GM23338 (cell line): ENCODE data around the gene LCLAT1.

Experiments used
- EZH2 ChIP-seq: fragments of 200-600 bp; sonication (generic); IDR thresholded peaks from one replicate; pipeline ENCODE4 v1.8.0; 2017; ENCODE audit warnings: antibody characterized with exemption, mild to moderate bottlenecking, low read depth; ENCODE audit not compliant: unreplicated experiment
- EZH2phosphoT487 ChIP-seq: fragments of 200-600 bp; sonication (generic); IDR thresholded peaks from one replicate; pipeline ENCODE4 v1.8.1; 2018; ENCODE audit warnings: antibody characterized with exemption; ENCODE audit not compliant: unreplicated experiment
- POLR2AphosphoS5 ChIP-seq: IDR thresholded peaks from 2 replicates; pipeline ENCODE4 v1.6.1; 2016; ENCODE audit warnings: antibody characterized with exemption, low read depth
- ZNF331 ChIP-seq: fragments of 250-450 bp; sonication (Bioruptor Pico); IDR thresholded peaks from 2 replicates; pipeline ENCODE4 v1.5.0; 2020; ENCODE audit warnings: low read depth, mild to moderate bottlenecking, moderate library complexity
- TF ChIP-seq, protein P1 (sequence below), 2 experiments: fragments of 200-600 bp in 1 of 2; sonication (generic) in 1 of 2; conservative IDR thresholded peaks; 2 replicates each; pipeline versions ENCODE4 v1.5.1 to v1.6.1; 2016 to 2017; ENCODE audit warnings: antibody characterized with exemption in 2 of 2, low read depth in 2 of 2, mild to moderate bottlenecking in 2 of 2, moderate library complexity in 1 of 2
- TF ChIP-seq, protein P2 (sequence below): IDR thresholded peaks from one replicate; pipeline ENCODE4 v1.6.1; 2018; ENCODE audit warnings: antibody characterized with exemption; ENCODE audit not compliant: unreplicated experiment

DNA sequence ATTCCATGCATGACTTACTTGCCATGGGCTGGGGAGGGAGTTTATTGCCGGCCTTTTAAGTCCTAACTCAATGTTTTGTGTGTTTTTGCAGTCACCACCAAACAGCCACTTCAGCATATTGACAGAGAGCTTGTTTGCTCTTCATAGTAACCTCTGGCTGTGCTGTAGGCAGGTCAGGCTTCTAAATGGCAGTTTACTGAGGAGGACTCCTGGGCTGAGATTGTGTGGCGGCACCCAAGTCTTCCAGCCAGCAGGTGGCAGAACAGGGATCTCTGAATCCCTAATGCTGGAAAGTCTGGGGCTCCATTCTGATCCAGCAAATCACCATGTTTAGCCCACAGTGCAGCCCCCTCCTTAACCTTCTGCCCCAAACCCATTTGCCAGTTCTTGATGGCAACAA, 239.0 kb downstream of the LCLAT1 start:
- TF ChIP-seq, protein P1, sequence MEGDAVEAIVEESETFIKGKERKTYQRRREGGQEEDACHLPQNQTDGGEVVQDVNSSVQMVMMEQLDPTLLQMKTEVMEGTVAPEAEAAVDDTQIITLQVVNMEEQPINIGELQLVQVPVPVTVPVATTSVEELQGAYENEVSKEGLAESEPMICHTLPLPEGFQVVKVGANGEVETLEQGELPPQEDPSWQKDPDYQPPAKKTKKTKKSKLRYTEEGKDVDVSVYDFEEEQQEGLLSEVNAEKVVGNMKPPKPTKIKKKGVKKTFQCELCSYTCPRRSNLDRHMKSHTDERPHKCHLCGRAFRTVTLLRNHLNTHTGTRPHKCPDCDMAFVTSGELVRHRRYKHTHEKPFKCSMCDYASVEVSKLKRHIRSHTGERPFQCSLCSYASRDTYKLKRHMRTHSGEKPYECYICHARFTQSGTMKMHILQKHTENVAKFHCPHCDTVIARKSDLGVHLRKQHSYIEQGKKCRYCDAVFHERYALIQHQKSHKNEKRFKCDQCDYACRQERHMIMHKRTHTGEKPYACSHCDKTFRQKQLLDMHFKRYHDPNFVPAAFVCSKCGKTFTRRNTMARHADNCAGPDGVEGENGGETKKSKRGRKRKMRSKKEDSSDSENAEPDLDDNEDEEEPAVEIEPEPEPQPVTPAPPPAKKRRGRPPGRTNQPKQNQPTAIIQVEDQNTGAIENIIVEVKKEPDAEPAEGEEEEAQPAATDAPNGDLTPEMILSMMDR (conservative IDR thresholded peaks at IDR 0.05; ENCODE audit: low read depth in 2 of 2): peak; percentile 60 to 66
- TF ChIP-seq EZH2phosphoT487: no peak
- no peak for TF ChIP-seq EZH2
- TF ChIP-seq POLR2AphosphoS5: no peak
- TF ChIP-seq, protein P2, sequence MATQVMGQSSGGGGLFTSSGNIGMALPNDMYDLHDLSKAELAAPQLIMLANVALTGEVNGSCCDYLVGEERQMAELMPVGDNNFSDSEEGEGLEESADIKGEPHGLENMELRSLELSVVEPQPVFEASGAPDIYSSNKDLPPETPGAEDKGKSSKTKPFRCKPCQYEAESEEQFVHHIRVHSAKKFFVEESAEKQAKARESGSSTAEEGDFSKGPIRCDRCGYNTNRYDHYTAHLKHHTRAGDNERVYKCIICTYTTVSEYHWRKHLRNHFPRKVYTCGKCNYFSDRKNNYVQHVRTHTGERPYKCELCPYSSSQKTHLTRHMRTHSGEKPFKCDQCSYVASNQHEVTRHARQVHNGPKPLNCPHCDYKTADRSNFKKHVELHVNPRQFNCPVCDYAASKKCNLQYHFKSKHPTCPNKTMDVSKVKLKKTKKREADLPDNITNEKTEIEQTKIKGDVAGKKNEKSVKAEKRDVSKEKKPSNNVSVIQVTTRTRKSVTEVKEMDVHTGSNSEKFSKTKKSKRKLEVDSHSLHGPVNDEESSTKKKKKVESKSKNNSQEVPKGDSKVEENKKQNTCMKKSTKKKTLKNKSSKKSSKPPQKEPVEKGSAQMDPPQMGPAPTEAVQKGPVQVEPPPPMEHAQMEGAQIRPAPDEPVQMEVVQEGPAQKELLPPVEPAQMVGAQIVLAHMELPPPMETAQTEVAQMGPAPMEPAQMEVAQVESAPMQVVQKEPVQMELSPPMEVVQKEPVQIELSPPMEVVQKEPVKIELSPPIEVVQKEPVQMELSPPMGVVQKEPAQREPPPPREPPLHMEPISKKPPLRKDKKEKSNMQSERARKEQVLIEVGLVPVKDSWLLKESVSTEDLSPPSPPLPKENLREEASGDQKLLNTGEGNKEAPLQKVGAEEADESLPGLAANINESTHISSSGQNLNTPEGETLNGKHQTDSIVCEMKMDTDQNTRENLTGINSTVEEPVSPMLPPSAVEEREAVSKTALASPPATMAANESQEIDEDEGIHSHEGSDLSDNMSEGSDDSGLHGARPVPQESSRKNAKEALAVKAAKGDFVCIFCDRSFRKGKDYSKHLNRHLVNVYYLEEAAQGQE: no peak
- no peak for TF ChIP-seq ZNF331
